Neural cell (in vitro differentiated cells): Measurements from ENCODE around the gene ZSWIM6.

Experiments used
- EZH2 ChIP-seq: fragments of 200-600, 300-800 bp; shearing (Covaris generic), sonication (generic); IDR thresholded peaks from 2 replicates; pipeline ENCODE4 v1.6.1; 2014; ENCODE audit warnings: antibody characterized with exemption, low read length, borderline replicate concordance, mild to moderate bottlenecking; ENCODE audit not compliant: insufficient read depth, poor library complexity, severe bottlenecking
- POLR2AphosphoS5 ChIP-seq: IDR thresholded peaks from 2 replicates; pipeline ENCODE4 v1.6.1; 2012
- RAD21 ChIP-seq: fragments of 450-650 bp; conservative IDR thresholded peaks from 2 replicates; pipeline ENCODE4 v1.6.1; 2014; ENCODE audit warnings: antibody characterized with exemption, mild to moderate bottlenecking, moderate library complexity
- TF ChIP-seq, protein P1 (sequence below): fragments of 450-650 bp; IDR thresholded peaks from 2 replicates; pipeline ENCODE4 v1.5.1; 2014; ENCODE audit warnings: antibody characterized with exemption, mild to moderate bottlenecking, moderate library complexity; ENCODE audit not compliant: poor library complexity, severe bottlenecking
- TF ChIP-seq, protein P2 (sequence below): IDR thresholded peaks from 2 replicates; pipeline ENCODE4 v1.6.1; 2012; ENCODE audit warnings: borderline replicate concordance

DNA sequence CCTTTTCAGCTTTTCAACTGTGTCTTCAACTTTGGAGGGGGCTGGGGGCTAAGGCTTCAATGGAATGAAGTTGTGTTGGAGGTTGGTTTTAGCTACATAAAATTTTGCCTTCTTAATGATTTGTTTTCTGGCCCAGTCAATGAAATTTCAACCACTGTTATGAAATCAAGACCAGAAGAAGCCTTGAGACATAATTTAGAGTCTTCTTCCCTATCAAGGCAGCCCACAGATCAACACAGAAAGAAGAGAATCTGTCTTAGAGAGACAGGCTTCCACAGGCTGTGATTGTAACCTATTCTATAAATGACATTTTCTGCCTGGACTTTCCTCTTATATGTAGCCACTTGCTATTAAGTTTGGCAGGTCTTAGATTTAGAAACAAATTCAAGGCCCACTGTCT, 46.5 kb upstream of the ZSWIM6 start:
- no peak for TF ChIP-seq EZH2
- no peak for TF ChIP-seq POLR2AphosphoS5
- TF ChIP-seq, protein P1, sequence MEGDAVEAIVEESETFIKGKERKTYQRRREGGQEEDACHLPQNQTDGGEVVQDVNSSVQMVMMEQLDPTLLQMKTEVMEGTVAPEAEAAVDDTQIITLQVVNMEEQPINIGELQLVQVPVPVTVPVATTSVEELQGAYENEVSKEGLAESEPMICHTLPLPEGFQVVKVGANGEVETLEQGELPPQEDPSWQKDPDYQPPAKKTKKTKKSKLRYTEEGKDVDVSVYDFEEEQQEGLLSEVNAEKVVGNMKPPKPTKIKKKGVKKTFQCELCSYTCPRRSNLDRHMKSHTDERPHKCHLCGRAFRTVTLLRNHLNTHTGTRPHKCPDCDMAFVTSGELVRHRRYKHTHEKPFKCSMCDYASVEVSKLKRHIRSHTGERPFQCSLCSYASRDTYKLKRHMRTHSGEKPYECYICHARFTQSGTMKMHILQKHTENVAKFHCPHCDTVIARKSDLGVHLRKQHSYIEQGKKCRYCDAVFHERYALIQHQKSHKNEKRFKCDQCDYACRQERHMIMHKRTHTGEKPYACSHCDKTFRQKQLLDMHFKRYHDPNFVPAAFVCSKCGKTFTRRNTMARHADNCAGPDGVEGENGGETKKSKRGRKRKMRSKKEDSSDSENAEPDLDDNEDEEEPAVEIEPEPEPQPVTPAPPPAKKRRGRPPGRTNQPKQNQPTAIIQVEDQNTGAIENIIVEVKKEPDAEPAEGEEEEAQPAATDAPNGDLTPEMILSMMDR: no peak
- no peak for TF ChIP-seq RAD21
- TF ChIP-seq, protein P2, sequence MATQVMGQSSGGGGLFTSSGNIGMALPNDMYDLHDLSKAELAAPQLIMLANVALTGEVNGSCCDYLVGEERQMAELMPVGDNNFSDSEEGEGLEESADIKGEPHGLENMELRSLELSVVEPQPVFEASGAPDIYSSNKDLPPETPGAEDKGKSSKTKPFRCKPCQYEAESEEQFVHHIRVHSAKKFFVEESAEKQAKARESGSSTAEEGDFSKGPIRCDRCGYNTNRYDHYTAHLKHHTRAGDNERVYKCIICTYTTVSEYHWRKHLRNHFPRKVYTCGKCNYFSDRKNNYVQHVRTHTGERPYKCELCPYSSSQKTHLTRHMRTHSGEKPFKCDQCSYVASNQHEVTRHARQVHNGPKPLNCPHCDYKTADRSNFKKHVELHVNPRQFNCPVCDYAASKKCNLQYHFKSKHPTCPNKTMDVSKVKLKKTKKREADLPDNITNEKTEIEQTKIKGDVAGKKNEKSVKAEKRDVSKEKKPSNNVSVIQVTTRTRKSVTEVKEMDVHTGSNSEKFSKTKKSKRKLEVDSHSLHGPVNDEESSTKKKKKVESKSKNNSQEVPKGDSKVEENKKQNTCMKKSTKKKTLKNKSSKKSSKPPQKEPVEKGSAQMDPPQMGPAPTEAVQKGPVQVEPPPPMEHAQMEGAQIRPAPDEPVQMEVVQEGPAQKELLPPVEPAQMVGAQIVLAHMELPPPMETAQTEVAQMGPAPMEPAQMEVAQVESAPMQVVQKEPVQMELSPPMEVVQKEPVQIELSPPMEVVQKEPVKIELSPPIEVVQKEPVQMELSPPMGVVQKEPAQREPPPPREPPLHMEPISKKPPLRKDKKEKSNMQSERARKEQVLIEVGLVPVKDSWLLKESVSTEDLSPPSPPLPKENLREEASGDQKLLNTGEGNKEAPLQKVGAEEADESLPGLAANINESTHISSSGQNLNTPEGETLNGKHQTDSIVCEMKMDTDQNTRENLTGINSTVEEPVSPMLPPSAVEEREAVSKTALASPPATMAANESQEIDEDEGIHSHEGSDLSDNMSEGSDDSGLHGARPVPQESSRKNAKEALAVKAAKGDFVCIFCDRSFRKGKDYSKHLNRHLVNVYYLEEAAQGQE: no peak
